GM10266 (cell line): ENCODE results near the gene NME9.

Experiments
- DNase-seq: peaks from one replicate; pipeline ENCODE4 v3.0.0; 2012; ENCODE audit errors: extremely low spot score
- CTCF ChIP-seq: IDR thresholded peaks from 2 replicates; pipeline ENCODE4 v1.5.1; 2012; ENCODE audit warnings: mild to moderate bottlenecking, low read depth; ENCODE audit not compliant: control insufficient read depth, insufficient read depth; ENCODE audit errors: missing control alignments

NME9 gene

DNA sequence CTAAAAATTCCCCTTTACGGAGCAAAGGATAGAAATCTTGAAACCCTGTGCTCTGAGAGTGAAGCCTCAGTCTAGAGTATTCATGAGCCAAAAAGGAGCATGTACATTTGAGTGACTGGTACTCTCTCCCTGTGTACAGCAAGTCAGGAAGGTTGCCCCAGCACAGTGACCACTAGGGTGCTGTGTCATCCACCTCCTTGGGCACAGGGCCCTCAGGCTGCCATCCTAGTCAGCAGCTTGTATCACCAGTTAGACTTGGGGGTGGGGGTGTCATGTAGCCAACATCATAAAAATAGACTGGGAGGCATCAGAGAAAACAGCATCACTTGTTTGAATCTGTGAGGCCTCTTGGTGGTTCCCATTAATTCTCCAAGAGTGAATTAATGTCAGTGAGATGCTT, 12.0 kb downstream of the NME9 start:
- DNase-seq: no peak
- TF ChIP-seq CTCF: no peak

- DNase-seq: no peak
- TF ChIP-seq CTCF: no peak
Measured at GRCh38 chr3:138314751-138315150, 14.9 kb downstream of the NME9 start.

DNA sequence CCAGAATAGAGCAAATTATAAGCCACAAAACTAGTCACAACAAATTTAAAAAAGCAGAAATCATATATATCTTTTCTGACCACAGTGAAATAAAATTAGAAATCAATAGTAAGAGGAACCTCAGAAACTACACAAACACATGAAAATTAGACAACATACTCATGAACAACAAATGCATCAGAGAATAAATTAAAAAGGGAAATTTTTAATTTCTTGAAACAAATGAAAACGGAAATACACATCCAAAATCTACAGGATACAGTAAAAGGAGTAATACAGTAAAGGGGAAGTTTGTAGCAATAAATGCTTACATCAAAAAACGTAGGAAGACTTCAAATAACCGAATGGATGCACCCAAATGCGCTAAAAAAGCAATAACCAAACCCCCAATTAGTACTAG, 19.2 kb downstream of the NME9 start:
- DNase-seq: no peak
- TF ChIP-seq CTCF: no peak

DNA sequence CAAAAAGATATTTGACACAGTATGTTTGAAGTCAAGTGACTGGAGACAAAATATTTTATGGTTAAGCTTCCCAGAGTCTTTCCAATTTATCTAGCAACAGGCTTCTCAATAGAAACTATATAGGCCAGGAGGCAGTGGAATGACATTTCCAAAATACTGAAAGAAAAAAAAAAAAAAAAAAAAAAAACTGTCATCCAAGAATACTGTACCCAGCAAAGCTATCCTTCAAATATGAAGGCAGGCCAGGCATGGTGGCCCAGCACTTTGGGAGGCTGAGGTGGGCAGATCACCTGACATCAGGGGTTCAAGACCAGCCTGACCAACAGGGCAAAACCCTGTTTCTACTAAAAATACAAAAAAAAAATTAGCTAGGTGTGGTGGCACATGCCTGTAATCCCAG, 20.9 kb downstream of the NME9 start:
- no peak for TF ChIP-seq CTCF
- DNase-seq: no peak

DNA sequence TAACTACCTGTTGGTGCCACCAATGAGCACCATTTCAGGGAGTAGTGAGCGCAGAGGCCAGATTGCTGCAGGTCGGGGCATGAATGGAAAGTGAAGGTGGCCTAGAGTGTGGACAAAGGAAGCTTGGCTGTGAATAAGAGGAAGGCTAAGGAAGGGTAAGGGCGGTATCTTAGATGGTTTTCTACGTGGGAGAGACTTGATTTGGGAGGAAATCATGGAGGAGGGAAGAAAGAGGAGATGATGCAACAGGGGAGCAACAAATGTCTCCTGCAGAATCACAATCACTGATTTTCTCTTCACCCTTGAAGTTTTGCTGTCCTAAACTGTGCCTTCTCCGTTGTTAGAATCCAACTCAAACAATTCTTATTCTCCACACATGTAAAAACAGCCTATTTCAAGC, 21.8 kb downstream of the NME9 start:
- no peak for TF ChIP-seq CTCF
- no peak for DNase-seq

GRCh38 chr3:138303474-138303873, 26.2 kb downstream of the NME9 start:
- TF ChIP-seq CTCF: no peak
- DNase-seq: no peak

DNA sequence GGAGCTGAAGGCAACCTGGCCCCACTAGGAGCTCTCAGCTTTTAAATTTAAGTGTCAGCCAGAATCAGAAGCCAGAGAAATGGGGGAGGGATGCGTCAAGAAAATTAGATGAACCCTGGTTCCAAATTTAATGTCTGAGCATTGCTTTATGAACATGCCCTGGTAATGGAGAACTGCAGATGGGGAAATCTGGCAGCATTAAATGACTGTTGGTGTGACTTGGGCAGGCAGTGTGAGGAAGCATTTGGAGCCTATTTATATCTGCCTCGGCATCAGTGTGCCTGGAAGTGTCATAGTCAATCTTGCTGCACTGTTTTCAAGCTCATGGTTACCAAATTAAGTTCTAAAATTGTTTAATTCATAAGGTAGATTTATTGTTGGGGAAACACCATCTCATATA, 29.0 kb downstream of the NME9 start:
- TF ChIP-seq CTCF: no peak
- no peak for DNase-seq

DNA sequence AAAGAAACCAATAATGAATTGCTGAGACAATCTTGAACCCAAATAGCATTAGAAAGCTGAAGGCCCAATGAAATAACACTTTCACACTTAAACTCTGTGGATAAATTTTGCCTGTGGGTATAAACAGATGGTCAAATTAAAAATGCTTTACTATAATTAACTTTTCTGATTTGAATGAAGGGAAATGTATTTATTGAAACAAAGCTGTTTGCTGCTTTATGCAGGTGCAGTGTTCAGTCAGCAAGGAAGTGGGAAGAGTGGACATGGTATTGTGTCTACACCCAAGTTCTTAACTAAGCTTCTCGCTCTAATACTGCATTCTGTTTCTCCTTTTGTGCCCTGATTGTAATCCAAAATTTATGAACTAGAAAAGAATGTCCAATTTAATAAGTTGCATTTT, 31.8 kb downstream of the NME9 start:
- no peak for TF ChIP-seq CTCF

More for the DNA sequence above, 31.8 kb downstream of the NME9 start:
- no peak for DNase-seq
